GM12878 (cell line): ENCODE measurements around the gene IPCEF1. TPM values are rescaled to one million over a fixed set of nuclear protein-coding genes. Genes with fewer than 3 reads are reported as not detected.

Experiments
- ATAC-seq: fragments of 200-7000 bp; cut with Tn5 transposase; 3 replicates; pipeline ENCODE4 v1.9.1; 2020; ENCODE audit warnings: mild to moderate bottlenecking, moderate library complexity
- BruUV-seq: library from RNA; stranded (reverse); fragments of 400-500 nt; replicated peaks from 2 replicates; lab custom pipeline; 2021; lab: Mats Ljungman, UMichigan
- CTCF ChIA-PET: fragments of 300-600 bp; sonication (Branson Sonifier 250); formaldehyde crosslinking; extraction: SDS; loops from one replicate; lab custom pipeline; 2021; ENCODE audit warnings: inconsistent platforms; lab: Yijun Ruan, JAX
- POLR2A ChIA-PET: fragments of 350-600 bp; formaldehyde crosslinking; extraction: SDS; loops from one replicate; lab custom pipeline; 2021; ENCODE audit warnings: inconsistent platforms; lab: Charles Lee
- RAD21 ChIA-PET: fragments of 300-600 bp; sonication (Branson Sonifier 250); formaldehyde crosslinking; loops from one replicate; lab custom pipeline; 2023; ENCODE audit warnings: antibody characterized with exemption; ENCODE audit not compliant: unreplicated experiment; lab: Charles Lee
- SMC1A ChIA-PET: fragments of 300-600 bp; sonication (Branson Sonifier 250); formaldehyde crosslinking; loops from one replicate; lab custom pipeline; 2023; ENCODE audit not compliant: unreplicated experiment, uncharacterized antibody; lab: Charles Lee
- DNase-seq: peaks from one replicate; pipeline ENCODE4 v3.0.0-alpha.2; 2011; ENCODE audit warnings: low read depth, low spot score
- FAIRE-seq: peaks from 3 replicates; lab custom pipeline; 2011; peaks lifted over from hg19 to GRCh38; lab: Jason Lieb, UNC
- H2AFZ ChIP-seq: 2 replicates; pipeline ENCODE4 v1.6.0; 2011; ENCODE audit warnings: low read depth, low read length, control low read depth; ENCODE audit not compliant: control insufficient read depth
- H3K27ac ChIP-seq: 2 replicates; pipeline ENCODE4 v1.5.1; 2011; ENCODE audit warnings: control low read depth; ENCODE audit not compliant: control insufficient read depth, insufficient read depth
- H3K27me3 ChIP-seq, 2 experiments: replicated peaks in 1 of 2; 2 replicates each; pipeline versions ENCODE4 v1.6.0 to v1.6.1; 2011; ENCODE audit warnings: low read length in 1 of 2; ENCODE audit not compliant: control insufficient read depth in 2 of 2, insufficient read depth in 2 of 2
- H3K36me3 ChIP-seq, 2 experiments: 2 replicates each; pipeline ENCODE4 v1.5.1; 2011; ENCODE audit warnings: low read length in 1 of 2; ENCODE audit not compliant: control insufficient read depth in 2 of 2, insufficient read depth in 2 of 2
- H3K4me1 ChIP-seq: 2 replicates; pipeline ENCODE4 v1.6.1; 2011; ENCODE audit warnings: mild to moderate bottlenecking, low read length, moderate library complexity, mixed read lengths; ENCODE audit not compliant: control insufficient read depth, insufficient read depth
- H3K4me2 ChIP-seq: 2 replicates; pipeline ENCODE4 v1.6.0; 2011; ENCODE audit warnings: control low read depth; ENCODE audit not compliant: control insufficient read depth, insufficient read depth
- H3K4me3 ChIP-seq: fragments of 200-600 bp; sonication (generic); 2 replicates; pipeline ENCODE4 v1.5.1; 2016
- H3K79me2 ChIP-seq: 2 replicates; pipeline ENCODE4 v1.6.0; 2011; ENCODE audit warnings: low read length; ENCODE audit not compliant: control insufficient read depth, insufficient read depth
- H3K9ac ChIP-seq: 2 replicates; pipeline ENCODE4 v1.8.0; 2011; ENCODE audit warnings: low read length, control low read depth, mixed read lengths; ENCODE audit not compliant: control insufficient read depth, insufficient read depth
- H3K9me3 ChIP-seq: replicated peaks from 3 replicates; pipeline ENCODE4 v1.5.1; 2011; ENCODE audit warnings: mild to moderate bottlenecking, low read length; ENCODE audit not compliant: control insufficient read depth, insufficient read depth
- H4K20me1 ChIP-seq: 2 replicates; pipeline ENCODE4 v1.6.0; 2011; ENCODE audit not compliant: control insufficient read depth, insufficient read depth
- CBFB ChIP-seq: IDR thresholded peaks from 2 replicates; pipeline ENCODE4 v1.6.1; 2016; ENCODE audit warnings: antibody characterized with exemption, low read depth
- CREB1 ChIP-seq: IDR thresholded peaks from 2 replicates; pipeline ENCODE4 v1.6.1; 2012; ENCODE audit warnings: low read depth, mild to moderate bottlenecking, inconsistent platforms
- NR2C1 ChIP-seq: fragments of 450-650 bp; IDR thresholded peaks from 2 replicates; pipeline ENCODE4 v1.6.1; 2017; ENCODE audit warnings: antibody characterized with exemption, mild to moderate bottlenecking, moderate library complexity
- POLR2AphosphoS5 ChIP-seq: IDR thresholded peaks from 2 replicates; pipeline ENCODE4 v1.6.1; 2011; ENCODE audit warnings: mild to moderate bottlenecking, low read length, inconsistent platforms
- REST ChIP-seq: IDR thresholded peaks from 2 replicates; pipeline ENCODE4 v1.6.1; 2012; ENCODE audit warnings: mild to moderate bottlenecking, low read depth, low read length
- SIN3A ChIP-seq: IDR thresholded peaks from 2 replicates; pipeline ENCODE4 v1.6.1; 2012; ENCODE audit warnings: low read depth, low read length, improper control_type of control experiment
- SKIL ChIP-seq: fragments of 450-650 bp; IDR thresholded peaks from 2 replicates; pipeline ENCODE4 v1.6.1; 2017; ENCODE audit warnings: mild to moderate bottlenecking, low read depth, inconsistent platforms; ENCODE audit not compliant: poor library complexity, severe bottlenecking
- SMC3 ChIP-seq: IDR thresholded peaks from 2 replicates; pipeline ENCODE4 v1.6.1; 2011; ENCODE audit warnings: low read length, improper control_type of control experiment, borderline replicate concordance
- STAT3 ChIP-seq: IDR thresholded peaks from 2 replicates; pipeline ENCODE4 v1.6.1; 2011; ENCODE audit warnings: low read depth, low read length, improper control_type of control experiment
- ZBTB40 ChIP-seq: fragments of 450-650 bp; IDR thresholded peaks from 2 replicates; pipeline ENCODE4 v1.6.1; 2016; ENCODE audit warnings: mild to moderate bottlenecking, moderate library complexity, borderline replicate concordance
- ZNF274 ChIP-seq: IDR thresholded peaks from one replicate; pipeline ENCODE4 v1.8.0; 2011; ENCODE audit not compliant: insufficient read length, insufficient read depth
- WGBS: methylation state at CpG from one replicate; pipeline ENCODE4 v1.1.6; 2016; ENCODE audit warnings: low lambda C conversion rate; ENCODE audit not compliant: insufficient replicate concordance, insufficient coverage; ENCODE audit errors: missing lambda C conversion rate; 5-methylcytosine and 5-hydroxymethylcytosine counted together
- in situ Hi-C: fragments of 300-500 bp; cut with MboI; formaldehyde crosslinking; loops from 9 replicates; pipeline ENCODE4 v1.14.3; 2018; ENCODE audit warnings: mixed read lengths
- intact Hi-C: fragments of 100-400 bp; cut with micrococcal nuclease; formaldehyde crosslinking; loops from one replicate; pipeline ENCODE4 v1.14.2; 2022; ENCODE audit not compliant: unreplicated experiment
- polyA plus RNA-seq, 11 experiments: library from polyadenylated mRNA; depleted of rRNA in 4 of 11; unstranded in 6 of 11; stranded (reverse) in 5 of 11; fragments of >200 nt; fragmentation: Nextera tagmentation in 4 of 11; fragmentation: Illumina TruSeq in 1 of 11; extraction: Ambion mirVana in 4 of 11; extraction: Trizol in 1 of 11; gene quantifications; 1 replicate in 1 of 11; 2 replicates in 10 of 11; pipeline versions ENCODE4 v1.2.1 to v1.2.3, GENCODE V29; 2011 to 2016; ENCODE audit warnings: inconsistent platforms in 2 of 11, missing spikeins in 2 of 11, low read depth in 1 of 11
- total RNA-seq, 4 experiments: library from RNA; depleted of rRNA in 3 of 4; stranded (reverse); fragments of >200 nt in 3 of 4; fragmentation: Illumina TruSeq in 1 of 4; extraction: Trizol in 1 of 4; gene quantifications; 2 replicates each; pipeline versions ENCODE4 v1.2.1 to v1.2.3, GENCODE V29; 2013 to 2021

IPCEF1 gene
- total and polyA plus RNA-seq, 10 of the 15 experiments (the other 5 are each of a cell fraction or from before 2014, with no cell fraction given), result 1.3 to 137 (median 4.2) TPM

- TF ChIP-seq SKIL, result no peak
Observed at GRCh38 chr6:154206996-154207395, 149.6 kb downstream of the IPCEF1 start (continued).

- Histone ChIP-seq H3K9me3 (no peaks in the 10 kb centered on the region), H3K9ac (no peak overlapping the region), H3K36me3 (peaks cover 12 to 20% of the 10 kb centered on the region in 2 experiments), H3K27ac (no peak overlapping the region), H3K27me3 (no peaks in the 10 kb centered on the region), H3K4me3 (no peak overlapping the region), H3K79me2 (no peaks in the 10 kb centered on the region), H3K4me2 (no peak overlapping the region), H2AFZ (no peak overlapping the region), H4K20me1 (no peaks in the 10 kb centered on the region), H3K4me1 (no peaks in the 10 kb centered on the region)
- in situ Hi-C loops, result no loop called here
- ChIA-PET POLR2A (no interaction called here), SMC1A (interaction anchor here (1.3 kb wide), 1 partner anchor 74 kb away, joined by 3 read pairs; no protein-coding TSS in a partner anchor), RAD21 (no interaction called here), CTCF (interaction anchor here (2.0 kb wide), 1 partner anchor 10 kb away, joined by 4 read pairs; no protein-coding TSS in a partner anchor)
- ATAC-seq (no peak), FAIRE-seq (no peak), DNase-seq (no peak)
- no TSS peak for BruUV-seq
- TF ChIP-seq ZNF274 (no peak), STAT3 (no peak), NR2C1 (no peak), SMC3 (no peak), REST (no peak), CREB1 (no peak), SIN3A (no peak), POLR2AphosphoS5 (no peak), ZBTB40 (no peak), CBFB (no peak)
- intact Hi-C loops, result no loop called here
- 47% methylated on average over 2 of the region's 2 CpGs for WGBS
Observed at GRCh38 chr6:154206141-154206540, 150.5 kb downstream of the IPCEF1 start.
